Upper lobe of left lung (tissue), 6 donors: ENCODE data around the gene DGKI. TPM values are rescaled to one million over a fixed set of nuclear protein-coding genes. Genes with fewer than 3 reads are reported as not detected.
A peak's percentile ranks its signal among the peaks of the same experiment; 100 is the strongest.

ENCODE experiments used
- ATAC-seq, 2 donors: fragments of 200-7000 bp; cut with Tn5 transposase; one replicate each; pipeline ENCODE4 v1.9.1; 2022; ENCODE audit warnings: mild to moderate bottlenecking in 2 of 2, moderate library complexity in 2 of 2; ENCODE audit not compliant: low FRiP score in 2 of 2
- DNase-seq, 2 donors: peaks; one replicate each; pipeline ENCODE4 v3.0.0-alpha.2; 2019 to 2020
- H3K27ac ChIP-seq, 4 donors: fragments of 200-600 bp; sonication (generic); one replicate each; pipeline ENCODE4 v1.5.1; 2016 to 2019
- H3K27me3 ChIP-seq, 4 donors: fragments of 200-600 bp; sonication (generic); one replicate each; pipeline ENCODE4 v1.5.1; 2017 to 2019
- H3K36me3 ChIP-seq, 4 donors: fragments of 200-600 bp; sonication (generic); one replicate each; pipeline ENCODE4 v1.5.1; 2016 to 2019
- H3K4me1 ChIP-seq, 4 donors: fragments of 200-600 bp; sonication (generic); one replicate each; pipeline ENCODE4 v1.5.1; 2018 to 2019
- H3K4me3 ChIP-seq, 4 donors: fragments of 200-600 bp; sonication (generic); one replicate each; pipeline ENCODE4 v1.5.1; 2017 to 2019; ENCODE audit warnings: mild to moderate bottlenecking in 2 of 4, moderate library complexity in 1 of 4
- H3K9me3 ChIP-seq, 4 donors: fragments of 200-600 bp; sonication (generic); one replicate each; pipeline ENCODE4 v1.5.1; 2018 to 2019
- EP300 ChIP-seq, 4 donors: sonication (generic); formaldehyde crosslinking; IDR thresholded peaks; one replicate each; pipeline ENCODE4 v1.5.1; 2017; ENCODE audit warnings: antibody characterized with exemption in 4 of 4, control low read depth in 2 of 4
- POLR2A ChIP-seq, 4 donors: fragments of 450-650 bp; IDR thresholded peaks; one replicate each; pipeline ENCODE4 v1.5.1; 2016 to 2017; ENCODE audit warnings: antibody characterized with exemption in 4 of 4, mild to moderate bottlenecking in 2 of 4
- POLR2AphosphoS5 ChIP-seq, 2 donors: sonication (generic); formaldehyde crosslinking; IDR thresholded peaks; one replicate each; pipeline ENCODE4 v1.5.1; 2017; ENCODE audit warnings: antibody characterized with exemption in 2 of 2
- WGBS, 2 donors: methylation state at CpG; one replicate each; pipeline ENCODE4 v1.1.5; 2017 to 2018; 5-methylcytosine and 5-hydroxymethylcytosine counted together
- total RNA-seq, 6 donors: library from RNA; depleted of rRNA in 4 of 6; stranded (reverse); fragments of >200 nt in 4 of 6; gene quantifications; one replicate each; pipeline versions ENCODE4 v1.1.0 to v1.2.1, GENCODE V29; 2016 to 2021
- TF ChIP-seq, protein P1 (sequence below), 6 experiments: fragments of 450-650 bp in 4 of 6; fragments of 200-600 bp in 2 of 6; sonication (generic) in 2 of 6; IDR thresholded peaks; one replicate each; pipeline ENCODE4 v1.5.1; 2016 to 2019; ENCODE audit warnings: antibody characterized with exemption in 6 of 6
- donor health status: DM: no; HTN: no; CAD: no; lungs with moderate emphysema.
- donor health status: DM: no; HTN: yes; CAD: no; lungs with severe emphysema.

The DGKI gene
- total RNA-seq, 6 donors from 2014 or later = under 0.01 to 4.5 (median 0.34) TPM; not detected in 1

GRCh38 chr7:137513091-137513490 lies 333.7 kb downstream of the DGKI start:
- Histone ChIP-seq H3K36me3 (no peaks in the 10 kb centered on the region), H3K4me3 (no peak overlapping the region), H3K27ac (no peak overlapping the region), H3K27me3 (no peaks in the 10 kb centered on the region), H3K4me1 (no peaks in the 10 kb centered on the region), H3K9me3 (no peaks in the 10 kb centered on the region)
- no peak for TF ChIP-seq POLR2AphosphoS5 (IDR thresholded peaks at IDR 0.05)
- TF ChIP-seq EP300 (IDR thresholded peaks at IDR 0.05) = no peak
- TF ChIP-seq, protein P1, sequence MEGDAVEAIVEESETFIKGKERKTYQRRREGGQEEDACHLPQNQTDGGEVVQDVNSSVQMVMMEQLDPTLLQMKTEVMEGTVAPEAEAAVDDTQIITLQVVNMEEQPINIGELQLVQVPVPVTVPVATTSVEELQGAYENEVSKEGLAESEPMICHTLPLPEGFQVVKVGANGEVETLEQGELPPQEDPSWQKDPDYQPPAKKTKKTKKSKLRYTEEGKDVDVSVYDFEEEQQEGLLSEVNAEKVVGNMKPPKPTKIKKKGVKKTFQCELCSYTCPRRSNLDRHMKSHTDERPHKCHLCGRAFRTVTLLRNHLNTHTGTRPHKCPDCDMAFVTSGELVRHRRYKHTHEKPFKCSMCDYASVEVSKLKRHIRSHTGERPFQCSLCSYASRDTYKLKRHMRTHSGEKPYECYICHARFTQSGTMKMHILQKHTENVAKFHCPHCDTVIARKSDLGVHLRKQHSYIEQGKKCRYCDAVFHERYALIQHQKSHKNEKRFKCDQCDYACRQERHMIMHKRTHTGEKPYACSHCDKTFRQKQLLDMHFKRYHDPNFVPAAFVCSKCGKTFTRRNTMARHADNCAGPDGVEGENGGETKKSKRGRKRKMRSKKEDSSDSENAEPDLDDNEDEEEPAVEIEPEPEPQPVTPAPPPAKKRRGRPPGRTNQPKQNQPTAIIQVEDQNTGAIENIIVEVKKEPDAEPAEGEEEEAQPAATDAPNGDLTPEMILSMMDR (IDR thresholded peaks at IDR 0.05) = no peak
- no peak for TF ChIP-seq POLR2A (IDR thresholded peaks at IDR 0.05)
- ATAC-seq = no peak
- no peak for DNase-seq
- WGBS, 2 donors = 70 to 75% methylated on average over 2 of the region's 2 CpGs

GRCh38 chr7:137507096-137507495 lies 339.7 kb downstream of the DGKI start:
- no peak overlapping the region for H3K27ac ChIP-seq
- H3K9me3 ChIP-seq = no peaks in the 10 kb centered on the region
- WGBS, 2 donors = 62 to 77% methylated on average over 2 of the region's 2 CpGs
- no peak overlapping the region for H3K4me3 ChIP-seq
- H3K27me3 ChIP-seq = no peaks in the 10 kb centered on the region
- ATAC-seq (no peak), DNase-seq (no peak)
- H3K36me3 ChIP-seq = no peaks in the 10 kb centered on the region
- no peaks in the 10 kb centered on the region for H3K4me1 ChIP-seq
- no peak for TF ChIP-seq EP300 (IDR thresholded peaks at IDR 0.05)

GRCh38 chr7:137506031-137506430 lies 340.7 kb downstream of the DGKI start:
- Histone ChIP-seq H3K9me3 (no peaks in the 10 kb centered on the region), H3K27ac (no peak overlapping the region), H3K4me1 (no peaks in the 10 kb centered on the region), H3K36me3 (no peaks in the 10 kb centered on the region), H3K27me3 (no peaks in the 10 kb centered on the region), H3K4me3 (no peak overlapping the region)
- DNase-seq (no peak), ATAC-seq (no peak)
- TF ChIP-seq POLR2A (IDR thresholded peaks at IDR 0.05) (no peak), POLR2AphosphoS5 (IDR thresholded peaks at IDR 0.05) (no peak), EP300 (IDR thresholded peaks at IDR 0.05) (no peak)
- TF ChIP-seq, protein P1 (IDR thresholded peaks at IDR 0.05) = no peak
- 75 to 80% methylated on average over 3 of the region's 3 CpGs for WGBS, 2 donors

GRCh38 chr7:137501562-137501961 lies 345.2 kb downstream of the DGKI start:
- Histone ChIP-seq H3K9me3 (no peaks in the 10 kb centered on the region), H3K4me3 (no peak overlapping the region), H3K27me3 (no peaks in the 10 kb centered on the region), H3K36me3 (no peaks in the 10 kb centered on the region), H3K27ac (no peak overlapping the region), H3K4me1 (no peaks in the 10 kb centered on the region)
- no peak for ATAC-seq
- no peak for TF ChIP-seq EP300 (IDR thresholded peaks at IDR 0.05)
- TF ChIP-seq, protein P1 (IDR thresholded peaks at IDR 0.05) = no peak
- TF ChIP-seq POLR2A (IDR thresholded peaks at IDR 0.05) = no peak
- TF ChIP-seq POLR2AphosphoS5 (IDR thresholded peaks at IDR 0.05) = no peak
- 71 to 79% methylated on average over 2 of the region's 2 CpGs for WGBS, 2 donors
- DNase-seq = no peak

DNA sequence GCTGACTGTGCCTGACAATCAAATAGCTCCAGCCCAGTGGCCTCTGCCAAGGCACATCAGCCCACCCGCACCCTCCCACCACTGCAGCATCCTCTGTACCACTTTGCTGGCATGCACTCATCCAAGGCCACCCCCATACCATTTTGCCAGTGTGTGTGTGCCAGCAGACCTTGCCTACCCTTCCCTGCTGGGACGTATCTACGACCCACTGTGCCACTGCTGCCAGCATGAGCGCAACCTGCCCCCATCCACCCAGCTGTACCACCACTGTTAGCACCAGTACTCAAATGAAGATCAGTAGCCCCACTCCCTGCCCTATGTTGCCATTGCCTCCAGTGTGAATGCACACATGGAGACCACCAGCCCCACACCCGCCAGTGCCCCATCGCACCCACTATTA lies 353.9 kb downstream of the DGKI start:
- 92 to 97% methylated on average over 6 of the region's 6 CpGs for WGBS, 2 donors

More for the DNA sequence above, 353.9 kb downstream of the DGKI start:
- Histone ChIP-seq H3K36me3 (no peaks in the 10 kb centered on the region), H3K27me3 (no peaks in the 10 kb centered on the region), H3K4me3 (no peak overlapping the region), H3K9me3 (peaks cover 0 to 10% (median 0%) of the 10 kb centered on the region in 4 donors), H3K27ac (no peak overlapping the region), H3K4me1 (no peaks in the 10 kb centered on the region)
- TF ChIP-seq POLR2A (IDR thresholded peaks at IDR 0.05) (no peak), EP300 (IDR thresholded peaks at IDR 0.05) (no peak), POLR2AphosphoS5 (IDR thresholded peaks at IDR 0.05) (no peak)
- TF ChIP-seq, protein P1 (IDR thresholded peaks at IDR 0.05) = no peak
- ATAC-seq = peak in 1 of 2 donors; percentile 49
- DNase-seq = peak in 1 of 2 donors; percentile 33
